Measurements from ENCODE around the gene SLC25A24.

Gene SLC25A24

DNA sequence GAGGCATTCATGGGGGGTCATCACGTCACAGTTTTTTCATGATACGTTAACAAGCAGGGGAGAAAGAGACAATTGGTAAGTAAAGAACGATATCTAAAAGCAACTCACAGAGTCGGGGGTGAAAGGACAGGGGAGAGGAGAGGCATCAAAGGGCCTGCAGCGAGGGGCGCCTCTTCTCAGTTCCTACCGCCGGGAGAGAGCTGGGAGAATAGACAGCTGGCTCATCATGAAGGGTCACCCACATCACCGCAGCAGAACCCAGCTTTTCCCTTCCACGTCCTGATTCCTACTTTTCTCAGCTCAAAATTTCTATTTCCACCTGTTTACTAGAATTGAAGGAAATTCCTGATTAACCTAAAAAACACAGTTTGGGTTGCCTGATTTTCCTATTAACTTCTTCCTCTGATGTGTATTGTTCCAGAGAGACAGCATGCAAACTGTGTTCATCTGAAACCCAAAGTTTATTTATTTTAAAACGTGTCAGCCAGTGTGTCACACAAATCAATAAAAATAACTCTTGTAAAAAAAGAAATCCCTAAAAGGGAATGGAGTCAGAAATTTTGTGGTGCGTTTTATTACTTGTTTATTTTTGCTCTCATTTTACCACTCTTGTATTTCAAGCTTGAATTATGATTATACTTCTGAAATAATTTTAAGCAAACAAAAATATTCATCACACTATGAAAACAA, 75.4 kb downstream of the SLC25A24 start:
- TF ChIP-seq, protein P1, sequence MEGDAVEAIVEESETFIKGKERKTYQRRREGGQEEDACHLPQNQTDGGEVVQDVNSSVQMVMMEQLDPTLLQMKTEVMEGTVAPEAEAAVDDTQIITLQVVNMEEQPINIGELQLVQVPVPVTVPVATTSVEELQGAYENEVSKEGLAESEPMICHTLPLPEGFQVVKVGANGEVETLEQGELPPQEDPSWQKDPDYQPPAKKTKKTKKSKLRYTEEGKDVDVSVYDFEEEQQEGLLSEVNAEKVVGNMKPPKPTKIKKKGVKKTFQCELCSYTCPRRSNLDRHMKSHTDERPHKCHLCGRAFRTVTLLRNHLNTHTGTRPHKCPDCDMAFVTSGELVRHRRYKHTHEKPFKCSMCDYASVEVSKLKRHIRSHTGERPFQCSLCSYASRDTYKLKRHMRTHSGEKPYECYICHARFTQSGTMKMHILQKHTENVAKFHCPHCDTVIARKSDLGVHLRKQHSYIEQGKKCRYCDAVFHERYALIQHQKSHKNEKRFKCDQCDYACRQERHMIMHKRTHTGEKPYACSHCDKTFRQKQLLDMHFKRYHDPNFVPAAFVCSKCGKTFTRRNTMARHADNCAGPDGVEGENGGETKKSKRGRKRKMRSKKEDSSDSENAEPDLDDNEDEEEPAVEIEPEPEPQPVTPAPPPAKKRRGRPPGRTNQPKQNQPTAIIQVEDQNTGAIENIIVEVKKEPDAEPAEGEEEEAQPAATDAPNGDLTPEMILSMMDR (IDR thresholded peaks at IDR 0.05), result no peak
- peaks cover 3% of the 10 kb centered on the region for H3K27me3 ChIP-seq (ENCODE audit: control insufficient read depth, insufficient read depth, low read length)
- H3K36me3 ChIP-seq (ENCODE audit: control insufficient read depth, insufficient read depth, low read length), result no peaks in the 10 kb centered on the region
- no peaks in the 10 kb centered on the region for H3K79me2 ChIP-seq
- no peak overlapping the region for H3K27ac ChIP-seq
- H3K4me2 ChIP-seq (ENCODE audit: low read length), result no peak overlapping the region
- no peak overlapping the region for H3K9ac ChIP-seq
- H3K4me1 ChIP-seq, result no peaks in the 10 kb centered on the region
- no peak overlapping the region for H2AFZ ChIP-seq
- no peaks in the 10 kb centered on the region for H3K9me3 ChIP-seq (ENCODE audit: control insufficient read depth, low read length)
- no peak overlapping the region for H3K4me3 ChIP-seq (ENCODE audit: low read depth, low read length)

DNA sequence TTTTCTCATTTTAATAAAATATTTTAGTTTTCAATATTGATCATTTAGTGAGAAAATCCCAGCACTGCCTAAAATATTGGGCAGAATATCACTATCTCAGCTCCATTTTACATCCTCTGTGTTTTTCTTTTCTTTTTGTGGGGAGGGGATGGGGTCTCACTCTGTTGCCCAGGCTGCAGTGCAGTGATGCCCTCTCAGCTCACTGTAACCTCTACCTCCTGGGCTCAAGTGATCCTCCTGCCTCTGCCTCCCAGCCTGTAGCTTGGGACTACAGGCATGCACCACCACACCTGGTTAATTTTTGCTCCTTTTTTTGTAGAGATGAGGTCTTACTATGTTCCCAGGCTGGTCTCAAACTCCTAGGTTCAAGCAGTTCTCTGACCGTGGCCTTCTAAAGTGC, 76.1 kb downstream of the SLC25A24 start:
- H3K79me2 ChIP-seq, result no peaks in the 10 kb centered on the region
- H3K36me3 ChIP-seq (ENCODE audit: control insufficient read depth, insufficient read depth, low read length), result no peaks in the 10 kb centered on the region
- H3K27me3 ChIP-seq (ENCODE audit: control insufficient read depth, insufficient read depth, low read length), result peaks cover 3% of the 10 kb centered on the region
- no peak overlapping the region for H3K9ac ChIP-seq
- H3K9me3 ChIP-seq (ENCODE audit: control insufficient read depth, low read length), result no peaks in the 10 kb centered on the region
- TF ChIP-seq, protein P1 (IDR thresholded peaks at IDR 0.05), result no peak
- H3K4me3 ChIP-seq (ENCODE audit: low read depth, low read length), result no peak overlapping the region
- H3K27ac ChIP-seq, result no peak overlapping the region
- H3K4me2 ChIP-seq (ENCODE audit: low read length), result no peak overlapping the region
- H3K4me1 ChIP-seq, result no peaks in the 10 kb centered on the region
- H2AFZ ChIP-seq, result no peak overlapping the region

DNA sequence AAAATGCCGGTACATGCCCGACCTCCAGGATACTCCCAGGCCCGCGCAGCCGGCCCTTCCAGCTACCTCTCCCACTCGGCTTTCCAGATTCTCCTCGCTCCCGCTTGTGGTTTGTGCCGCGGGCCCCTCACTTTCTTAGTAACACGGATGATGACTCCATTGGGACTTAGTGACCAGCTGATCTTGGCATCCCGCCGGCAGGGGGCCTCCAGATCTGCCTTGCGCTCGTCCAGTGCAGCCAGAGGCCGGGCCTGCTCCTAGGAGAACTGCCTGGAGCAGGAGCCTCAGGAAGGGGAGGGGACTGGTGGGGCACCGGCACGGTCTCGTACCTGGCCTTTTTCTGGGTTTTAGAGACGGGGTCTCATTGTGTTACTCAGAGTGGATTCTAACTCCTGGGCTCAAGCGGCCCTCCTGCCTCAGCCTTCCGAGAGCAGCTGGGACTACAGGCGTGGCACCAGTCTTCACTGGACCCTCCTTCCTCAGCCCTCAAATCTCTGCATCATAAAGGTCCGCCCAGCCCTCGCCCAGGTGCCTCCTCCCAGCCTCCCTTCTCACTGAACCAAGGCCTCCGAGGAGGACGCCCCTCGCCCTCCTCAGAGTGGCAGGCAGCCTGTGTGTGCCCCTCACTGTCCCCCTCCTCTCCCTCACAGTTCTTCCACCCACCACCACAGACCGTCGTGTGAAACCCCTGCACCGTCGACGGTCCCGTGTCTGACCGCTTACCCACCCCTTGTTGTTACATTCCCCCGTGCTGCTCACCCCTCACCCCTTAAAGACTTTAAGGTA, 78.6 kb downstream of the SLC25A24 start:
- Histone ChIP-seq H3K79me2 (no peaks in the 10 kb centered on the region), H3K27ac (no peak overlapping the region), H3K9me3 (ENCODE audit: control insufficient read depth, low read length) (no peaks in the 10 kb centered on the region), H3K9ac (no peak overlapping the region), H2AFZ (no peak overlapping the region), H3K4me3 (ENCODE audit: low read depth, low read length) (no peak overlapping the region), H3K36me3 (ENCODE audit: control insufficient read depth, insufficient read depth, low read length) (no peaks in the 10 kb centered on the region), H3K4me1 (no peaks in the 10 kb centered on the region), H3K27me3 (ENCODE audit: control insufficient read depth, insufficient read depth, low read length) (peaks cover 3% of the 10 kb centered on the region), H3K4me2 (ENCODE audit: low read length) (no peak overlapping the region)
- TF ChIP-seq, protein P1 (IDR thresholded peaks at IDR 0.05), result peak; percentile 13

DNA sequence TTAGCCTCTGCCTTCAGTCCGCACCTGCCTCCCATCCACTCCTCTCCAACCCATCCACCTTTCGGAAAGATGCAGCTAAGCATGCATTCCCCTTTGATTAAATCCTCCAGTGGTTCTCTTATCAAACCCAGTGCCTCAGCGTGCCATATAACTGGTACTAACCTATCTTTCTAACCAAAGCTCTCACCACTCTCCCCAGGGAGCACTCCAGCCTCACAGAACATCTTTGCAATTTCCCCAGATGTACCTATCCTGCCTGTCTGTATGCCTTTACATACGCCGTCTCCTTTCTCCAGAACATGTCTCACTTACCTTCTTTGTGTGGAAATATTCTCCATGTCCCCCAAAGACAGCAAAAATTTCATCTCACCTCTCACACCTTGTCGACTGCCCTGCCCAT, 80.0 kb downstream of the SLC25A24 start:
- Histone ChIP-seq H3K79me2 (no peaks in the 10 kb centered on the region), H3K27me3 (ENCODE audit: control insufficient read depth, insufficient read depth, low read length) (peaks cover 3% of the 10 kb centered on the region), H3K27ac (no peak overlapping the region), H3K4me1 (no peaks in the 10 kb centered on the region), H3K4me3 (ENCODE audit: low read depth, low read length) (no peak overlapping the region), H3K4me2 (ENCODE audit: low read length) (no peak overlapping the region), H3K9ac (no peak overlapping the region), H2AFZ (no peak overlapping the region), H3K36me3 (ENCODE audit: control insufficient read depth, insufficient read depth, low read length) (no peaks in the 10 kb centered on the region), H3K9me3 (ENCODE audit: control insufficient read depth, low read length) (no peaks in the 10 kb centered on the region)
- TF ChIP-seq, protein P1 (IDR thresholded peaks at IDR 0.05), result no peak

Data from parathyroid adenoma (tissue), 2 donors.